H9 (cell line): ENCODE measurements around the gene AXIN2. TPM values are rescaled to one million over a fixed set of nuclear protein-coding genes. Genes with fewer than 3 reads are reported as not detected.

Experiments
- DNase-seq: peaks from one replicate; pipeline ENCODE4 v3.0.0-alpha.2; 2017
- H2AFZ ChIP-seq: one replicate; pipeline ENCODE4 v1.6.1; 2013; ENCODE audit warnings: mild to moderate bottlenecking, low read length, control low read depth, moderate library complexity
- H2AK5ac ChIP-seq: 2 replicates; pipeline ENCODE4 v1.6.1; 2013; ENCODE audit warnings: low read length, control low read depth, mixed read lengths; ENCODE audit not compliant: insufficient read length
- H2BK120ac ChIP-seq: one replicate; pipeline ENCODE4 v1.6.1; 2013; ENCODE audit warnings: low read depth, mild to moderate bottlenecking, low read length, control low read depth, inconsistent platforms; ENCODE audit not compliant: poor library complexity, severe bottlenecking
- H2BK12ac ChIP-seq: 2 replicates; pipeline ENCODE4 v1.6.1; 2013; ENCODE audit warnings: low read length, control low read depth, mixed read lengths, low read depth; ENCODE audit not compliant: insufficient read length
- H2BK15ac ChIP-seq: 2 replicates; pipeline ENCODE4 v1.6.1; 2013; ENCODE audit warnings: low read depth, low read length, control low read depth
- H2BK20ac ChIP-seq: one replicate; pipeline ENCODE4 v1.6.1; 2013; ENCODE audit warnings: low read depth, mild to moderate bottlenecking, low read length, control low read depth, inconsistent platforms; ENCODE audit not compliant: poor library complexity, severe bottlenecking
- H2BK5ac ChIP-seq: 2 replicates; pipeline ENCODE4 v1.6.1; 2013; ENCODE audit warnings: low read length, control low read depth, mixed read lengths; ENCODE audit not compliant: insufficient read length
- H3K14ac ChIP-seq: 2 replicates; pipeline ENCODE4 v1.6.1; 2013; ENCODE audit warnings: low read length, control low read depth; ENCODE audit not compliant: insufficient read depth
- H3K18ac ChIP-seq: 2 replicates; pipeline ENCODE4 v1.6.1; 2013; ENCODE audit warnings: low read depth, mild to moderate bottlenecking, mixed read lengths, low read length, control low read depth; ENCODE audit not compliant: insufficient read length
- H3K23ac ChIP-seq: 2 replicates; pipeline ENCODE4 v1.6.1; 2013; ENCODE audit warnings: low read length, control low read depth, mixed read lengths, low read depth; ENCODE audit not compliant: insufficient read length
- H3K23me2 ChIP-seq: 2 replicates; pipeline ENCODE4 v1.6.1; 2013; ENCODE audit warnings: low read depth, mild to moderate bottlenecking, mixed read lengths, low read length, control low read depth; ENCODE audit not compliant: insufficient read length, poor library complexity, severe bottlenecking
- H3K27ac ChIP-seq: 2 replicates; pipeline ENCODE4 v1.5.1; 2013; ENCODE audit warnings: low read length, control low read depth, mixed read lengths, low read depth; ENCODE audit not compliant: insufficient read length
- H3K27me3 ChIP-seq: 2 replicates; pipeline ENCODE4 v1.6.1; 2013; ENCODE audit warnings: low read length, control low read depth, inconsistent platforms; ENCODE audit not compliant: insufficient read depth
- H3K4ac ChIP-seq: 2 replicates; pipeline ENCODE4 v1.6.1; 2013; ENCODE audit warnings: low read depth, mild to moderate bottlenecking, control low read depth, inconsistent platforms, low read length, moderate library complexity
- H3K4me1 ChIP-seq: 2 replicates; pipeline ENCODE4 v1.6.1; 2013; ENCODE audit warnings: low read length, control low read depth, inconsistent platforms; ENCODE audit not compliant: insufficient read depth
- H3K4me2 ChIP-seq: 2 replicates; pipeline ENCODE4 v1.6.1; 2013; ENCODE audit warnings: low read length, control low read depth, mixed read lengths; ENCODE audit not compliant: insufficient read length, insufficient read depth
- H3K56ac ChIP-seq: 2 replicates; pipeline ENCODE4 v1.6.1; 2013; ENCODE audit warnings: low read depth, mild to moderate bottlenecking, mixed read lengths, low read length, control low read depth; ENCODE audit not compliant: insufficient read length
- H3K79me1 ChIP-seq: 2 replicates; pipeline ENCODE4 v1.6.1; 2013; ENCODE audit warnings: low read depth, mild to moderate bottlenecking, moderate library complexity, low read length, control low read depth, inconsistent platforms; ENCODE audit not compliant: insufficient read depth, poor library complexity, severe bottlenecking
- H3K79me2 ChIP-seq: 2 replicates; pipeline ENCODE4 v1.6.1; 2013; ENCODE audit warnings: low read length, control low read depth, inconsistent platforms; ENCODE audit not compliant: insufficient read depth
- H3K9ac ChIP-seq: 2 replicates; pipeline ENCODE4 v1.6.1; 2013; ENCODE audit warnings: low read length, control low read depth, mixed read lengths; ENCODE audit not compliant: insufficient read length; ENCODE audit errors: extremely low read depth
- H3K9me3 ChIP-seq: one replicate; pipeline ENCODE4 v1.6.1; 2013; ENCODE audit warnings: low read depth, low read length, inconsistent platforms; ENCODE audit not compliant: control insufficient read depth
- H3T11ph ChIP-seq: one replicate; pipeline ENCODE4 v1.6.1; 2013; ENCODE audit warnings: mild to moderate bottlenecking, low read length, control low read depth, inconsistent platforms
- H4K20me1 ChIP-seq: one replicate; pipeline ENCODE4 v1.6.1; 2013; ENCODE audit not compliant: control insufficient read depth, insufficient read length, insufficient read depth
- H4K5ac ChIP-seq: 2 replicates; pipeline ENCODE4 v1.6.1; 2013; ENCODE audit warnings: low read depth, mild to moderate bottlenecking, mixed read lengths, low read length, control low read depth; ENCODE audit not compliant: insufficient read length
- H4K8ac ChIP-seq: replicated peaks from 2 replicates; pipeline ENCODE4 v1.6.1; 2013; ENCODE audit warnings: low read length, control low read depth, mixed read lengths, low read depth; ENCODE audit not compliant: insufficient read length
- H4K91ac ChIP-seq: 2 replicates; pipeline ENCODE4 v1.6.1; 2013; ENCODE audit warnings: low read depth, mild to moderate bottlenecking, moderate library complexity, mixed read lengths, low read length, control low read depth; ENCODE audit not compliant: insufficient read length
- H3K27ac Mint-ChIP-seq, 3 experiments: 2 replicates in 2 of 3; 3 replicates in 1 of 3; pipeline ENCODE4 v1.8.0; 2020 to 2021; ENCODE audit warnings: mixed read lengths in 3 of 3, mild to moderate bottlenecking in 1 of 3, moderate library complexity in 1 of 3
- H3K27me3 Mint-ChIP-seq: 2 replicates; pipeline ENCODE4 v1.8.0; 2021; ENCODE audit warnings: low read depth, mild to moderate bottlenecking, moderate library complexity, mixed read lengths
- H3K36me3 Mint-ChIP-seq, 3 experiments: 2 replicates in 2 of 3; 3 replicates in 1 of 3; pipeline ENCODE4 v1.8.0; 2020 to 2021; ENCODE audit warnings: low read depth in 3 of 3, mixed read lengths in 3 of 3; ENCODE audit not compliant: insufficient read depth in 1 of 3
- H3K4me1 Mint-ChIP-seq, 2 experiments: 2 replicates each; pipeline ENCODE4 v1.8.0; 2020; ENCODE audit warnings: mixed read lengths in 2 of 2
- H3K4me3 Mint-ChIP-seq, 2 experiments: 2 replicates in 1 of 2; 3 replicates in 1 of 2; pipeline ENCODE4 v1.8.0; 2020 to 2021; ENCODE audit warnings: mild to moderate bottlenecking in 2 of 2, mixed read lengths in 2 of 2, moderate library complexity in 1 of 2
- H3K9me3 Mint-ChIP-seq, 2 experiments: 2 replicates in 1 of 2; 3 replicates in 1 of 2; pipeline ENCODE4 v1.8.0; 2020; ENCODE audit warnings: mild to moderate bottlenecking in 2 of 2, mixed read lengths in 2 of 2, moderate library complexity in 1 of 2
- CTCF ChIP-seq: fragments of 200-600 bp; sonication (generic); conservative IDR thresholded peaks from 3 replicates; pipeline ENCODE4 v1.8.0; 2021; ENCODE audit warnings: antibody characterized with exemption, mild to moderate bottlenecking
- total RNA-seq: library from RNA; stranded (reverse); gene quantifications from 2 replicates; pipeline ENCODE4 v1.2.1, GENCODE V29; 2021

Gene AXIN2
- total RNA-seq, 1 experiment from 2014 or later: 35.0 TPM

- Mint-ChIP-seq H3K9me3 (peaks cover 15 to 16% of the 10 kb centered on the region in 2 experiments; a peak in 4 of 5 replicates), H3K36me3 (peaks cover 0 to 13% (median 4%) of the 10 kb centered on the region in 3 experiments; a peak in 3 of 7 replicates), H3K27me3 (peaks cover 4% of the 10 kb centered on the region), H3K4me1 (peaks cover 14 to 16% of the 10 kb centered on the region in 2 experiments), H3K27ac (no peak overlapping the region), H3K4me3 (no peak overlapping the region)
- no peak overlapping the region for H2BK20ac ChIP-seq
- 0 out of 2 replicates have a peak, but pooled peaks cover 4% of the 10 kb centered on the region for H3K4me1 ChIP-seq
- H3K27ac ChIP-seq: no peak overlapping the region
- no peaks in the 10 kb centered on the region for H3K27me3 ChIP-seq
- H3T11ph ChIP-seq: no peak overlapping the region
- no peaks in the 10 kb centered on the region for H3K79me1 ChIP-seq
- no peaks in the 10 kb centered on the region for H3K79me2 ChIP-seq
- H3K4me2 ChIP-seq: no peak overlapping the region
- H3K18ac ChIP-seq: peak overlapping the region; percentile 36
- H2AFZ ChIP-seq: no peak overlapping the region
- no peak overlapping the region for H2BK120ac ChIP-seq
- DNase-seq: no peak
- no peak overlapping the region for H4K8ac ChIP-seq
- H2AK5ac ChIP-seq: no peak overlapping the region
- no peaks in the 10 kb centered on the region for H3K23me2 ChIP-seq
- no peak overlapping the region for H3K23ac ChIP-seq
- H3K4ac ChIP-seq: no peak overlapping the region
- H2BK5ac ChIP-seq: no peak overlapping the region
- H4K5ac ChIP-seq: no peak overlapping the region
- no peaks in the 10 kb centered on the region for H3K9me3 ChIP-seq
- no peaks in the 10 kb centered on the region for H4K20me1 ChIP-seq
- H3K14ac ChIP-seq: no peak overlapping the region
- TF ChIP-seq CTCF: no peak
- H2BK12ac ChIP-seq: no peak overlapping the region
- no peak overlapping the region for H3K56ac ChIP-seq
- no peak overlapping the region for H2BK15ac ChIP-seq
- no peak overlapping the region for H4K91ac ChIP-seq
- H3K9ac ChIP-seq: no peak overlapping the region
These were observed 73.5 kb downstream of the AXIN2 start for GRCh38 chr17:65487990-65488389.
